MM.1S (cell line): ENCODE measurements around the gene MINK1.

Experiments
- DNase-seq: peaks from one replicate; pipeline ENCODE4 v3.0.0-alpha.2; 2015
- H2AFZ ChIP-seq: fragments of 300-600 bp; sonication (generic); 2 replicates; pipeline ENCODE4 v1.6.0; 2016; ENCODE audit warnings: antibody characterized with exemption, low read length
- H3F3A ChIP-seq: fragments of 300-600 bp; sonication (generic); 2 replicates; pipeline ENCODE4 v1.6.1; 2016; ENCODE audit warnings: mild to moderate bottlenecking, antibody characterized with exemption, low read length, moderate library complexity, mixed read lengths; ENCODE audit not compliant: insufficient read depth
- H3K27ac ChIP-seq: fragments of 300-600 bp; sonication (generic); 2 replicates; pipeline ENCODE4 v1.5.1; 2016; ENCODE audit warnings: mild to moderate bottlenecking, low read length
- H3K27me3 ChIP-seq: fragments of 300-600 bp; sonication (generic); replicated peaks from 2 replicates; pipeline ENCODE4 v1.6.0; 2016; ENCODE audit warnings: low read length; ENCODE audit not compliant: insufficient read depth
- H3K36me3 ChIP-seq: fragments of 300-600 bp; sonication (generic); replicated peaks from 2 replicates; pipeline ENCODE4 v1.6.1; 2016; ENCODE audit warnings: mild to moderate bottlenecking, low read length, mixed read lengths; ENCODE audit not compliant: insufficient read depth
- H3K4me1 ChIP-seq: fragments of 300-600 bp; sonication (generic); 2 replicates; pipeline ENCODE4 v1.6.1; 2016; ENCODE audit warnings: low read length, mixed read lengths
- H3K4me2 ChIP-seq: fragments of 300-600 bp; sonication (generic); 2 replicates; pipeline ENCODE4 v1.6.0; 2016; ENCODE audit warnings: low read depth, low read length
- H3K4me3 ChIP-seq: fragments of 300-600 bp; sonication (generic); 2 replicates; pipeline ENCODE4 v1.5.1; 2016; ENCODE audit warnings: low read length, mixed read lengths
- H3K79me2 ChIP-seq: fragments of 300-600 bp; sonication (generic); 2 replicates; pipeline ENCODE4 v1.6.1; 2016; ENCODE audit warnings: mixed run types, low read length, mixed read lengths
- H3K9ac ChIP-seq: fragments of 300-600 bp; sonication (generic); 2 replicates; pipeline ENCODE4 v1.6.1; 2016; ENCODE audit warnings: low read length, mixed read lengths
- H3K9me2 ChIP-seq: fragments of 300-600 bp; sonication (generic); replicated peaks from 2 replicates; pipeline ENCODE4 v1.6.1; 2016; ENCODE audit warnings: mild to moderate bottlenecking, low read length, mixed read lengths; ENCODE audit not compliant: insufficient read depth
- H3K9me3 ChIP-seq: fragments of 300-600 bp; sonication (generic); replicated peaks from 2 replicates; pipeline ENCODE4 v1.6.1; 2016; ENCODE audit warnings: mild to moderate bottlenecking, low read length, mixed read lengths; ENCODE audit not compliant: insufficient read depth
- H4K20me1 ChIP-seq: fragments of 300-600 bp; sonication (generic); 2 replicates; pipeline ENCODE4 v1.6.1; 2016; ENCODE audit warnings: mild to moderate bottlenecking, low read length, moderate library complexity, mixed read lengths; ENCODE audit not compliant: insufficient read depth
- EZH2 ChIP-seq: fragments of 300-600 bp; sonication (generic); optimal IDR thresholded peaks from 2 replicates; pipeline ENCODE3; 2017; ENCODE audit warnings: low read depth, mild to moderate bottlenecking, antibody characterized with exemption, low read length, mixed read lengths
- EZH2phosphoT487 ChIP-seq: fragments of 300-600 bp; sonication (generic); IDR thresholded peaks from 2 replicates; pipeline ENCODE4 v1.6.1; 2018; ENCODE audit warnings: antibody characterized with exemption, low read length
- TF ChIP-seq, protein P1 (sequence below): fragments of 300-600 bp; sonication (generic); IDR thresholded peaks from 2 replicates; pipeline ENCODE4 v1.5.1; 2016; ENCODE audit warnings: antibody characterized with exemption, low read length, mixed read lengths

Gene MINK1

DNA sequence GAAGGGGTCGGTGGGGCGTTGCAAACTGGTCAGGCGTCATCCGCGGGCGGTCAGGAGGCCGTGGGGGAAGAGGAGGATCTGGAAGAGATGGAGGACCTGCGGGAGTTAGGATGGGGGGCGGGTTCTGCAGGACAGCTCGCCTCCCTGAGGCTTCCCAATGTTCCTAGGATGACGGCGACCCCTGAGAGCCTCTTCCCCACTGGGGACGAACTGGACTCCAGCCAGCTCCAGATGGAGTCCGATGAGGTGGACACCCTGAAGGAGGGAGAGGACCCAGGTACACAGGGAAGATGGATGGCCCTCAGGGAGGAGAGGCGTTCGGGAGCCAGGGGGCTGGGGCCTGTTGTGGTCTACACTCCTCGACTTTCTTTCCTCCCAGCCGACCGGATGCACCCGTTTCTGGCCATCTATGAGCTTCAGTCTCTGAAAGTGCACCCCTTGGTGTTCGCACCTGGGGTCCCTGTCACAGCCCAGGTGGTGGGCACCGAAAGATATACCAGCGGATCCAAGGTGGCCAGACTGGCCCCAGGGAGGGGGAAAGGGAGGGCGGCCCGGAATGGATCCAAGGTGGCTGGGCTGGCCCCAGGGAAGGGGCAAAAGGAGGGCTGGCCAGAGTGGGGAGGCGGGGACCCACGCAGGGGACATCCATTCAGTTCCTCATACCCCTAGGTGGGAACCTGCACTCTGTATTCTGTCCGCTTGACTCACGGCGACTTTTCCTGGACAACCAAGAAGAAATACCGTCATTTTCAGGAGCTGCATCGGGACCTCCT, 25.3 kb upstream of the MINK1 start:
- Histone ChIP-seq H3K27me3 (no peaks in the 10 kb centered on the region), H3K4me2 (peak overlapping the region; percentile 86), H3K36me3 (no peaks in the 10 kb centered on the region), H4K20me1 (no peaks in the 10 kb centered on the region), H3K4me1 (no peaks in the 10 kb centered on the region), H3K9me3 (no peaks in the 10 kb centered on the region), H3F3A (no peaks in the 10 kb centered on the region; the same call in 1 of the 2 replicates), H3K27ac (no peak overlapping the region), H3K79me2 (no peaks in the 10 kb centered on the region), H3K4me3 (peak overlapping the region; percentile 76), H3K9ac (peak overlapping the region; percentile 72; the same call in 1 of the 2 replicates), H2AFZ (peak overlapping the region; percentile 89; the same call in 1 of the 2 replicates), H3K9me2 (no peaks in the 10 kb centered on the region)
- TF ChIP-seq EZH2 (no peak), EZH2phosphoT487 (no peak)
- TF ChIP-seq, protein P1, sequence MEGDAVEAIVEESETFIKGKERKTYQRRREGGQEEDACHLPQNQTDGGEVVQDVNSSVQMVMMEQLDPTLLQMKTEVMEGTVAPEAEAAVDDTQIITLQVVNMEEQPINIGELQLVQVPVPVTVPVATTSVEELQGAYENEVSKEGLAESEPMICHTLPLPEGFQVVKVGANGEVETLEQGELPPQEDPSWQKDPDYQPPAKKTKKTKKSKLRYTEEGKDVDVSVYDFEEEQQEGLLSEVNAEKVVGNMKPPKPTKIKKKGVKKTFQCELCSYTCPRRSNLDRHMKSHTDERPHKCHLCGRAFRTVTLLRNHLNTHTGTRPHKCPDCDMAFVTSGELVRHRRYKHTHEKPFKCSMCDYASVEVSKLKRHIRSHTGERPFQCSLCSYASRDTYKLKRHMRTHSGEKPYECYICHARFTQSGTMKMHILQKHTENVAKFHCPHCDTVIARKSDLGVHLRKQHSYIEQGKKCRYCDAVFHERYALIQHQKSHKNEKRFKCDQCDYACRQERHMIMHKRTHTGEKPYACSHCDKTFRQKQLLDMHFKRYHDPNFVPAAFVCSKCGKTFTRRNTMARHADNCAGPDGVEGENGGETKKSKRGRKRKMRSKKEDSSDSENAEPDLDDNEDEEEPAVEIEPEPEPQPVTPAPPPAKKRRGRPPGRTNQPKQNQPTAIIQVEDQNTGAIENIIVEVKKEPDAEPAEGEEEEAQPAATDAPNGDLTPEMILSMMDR: no peak
- no peak for DNase-seq

DNA sequence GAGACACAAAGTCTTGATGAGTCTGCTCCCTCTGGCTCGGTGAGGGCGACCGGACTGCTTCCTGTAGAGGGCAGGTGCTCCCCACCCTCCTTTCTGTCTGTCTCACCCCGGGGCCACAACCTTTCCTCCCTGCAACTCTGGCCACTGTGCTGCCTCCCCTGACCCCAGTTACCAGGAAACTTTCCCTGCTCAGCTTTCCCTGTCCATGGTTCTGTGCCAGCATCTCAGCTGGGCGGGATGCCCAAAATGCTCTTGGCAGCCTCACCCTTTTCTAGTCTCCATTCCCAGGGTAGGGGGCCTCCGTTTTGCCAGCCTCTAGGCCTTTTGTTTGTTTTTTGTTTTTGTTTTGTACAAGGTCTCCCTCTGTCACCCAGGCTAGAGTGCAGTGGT, 24.8 kb upstream of the MINK1 start:
- H3F3A ChIP-seq: no peaks in the 10 kb centered on the region; the same call in 1 of the 2 replicates
- no peaks in the 10 kb centered on the region for H3K9me2 ChIP-seq
- no peaks in the 10 kb centered on the region for H3K4me1 ChIP-seq
- H3K4me2 ChIP-seq: no peak overlapping the region
- no peak overlapping the region for H2AFZ ChIP-seq
- H3K27ac ChIP-seq: no peak overlapping the region
- no peak overlapping the region for H3K4me3 ChIP-seq
- no peaks in the 10 kb centered on the region for H3K36me3 ChIP-seq
- H3K79me2 ChIP-seq: no peaks in the 10 kb centered on the region
- no peaks in the 10 kb centered on the region for H4K20me1 ChIP-seq
- TF ChIP-seq, protein P1: no peak
- no peak for TF ChIP-seq EZH2
- H3K9me3 ChIP-seq: no peaks in the 10 kb centered on the region
- no peaks in the 10 kb centered on the region for H3K27me3 ChIP-seq
- H3K9ac ChIP-seq: no peak overlapping the region
- no peak for DNase-seq

DNA sequence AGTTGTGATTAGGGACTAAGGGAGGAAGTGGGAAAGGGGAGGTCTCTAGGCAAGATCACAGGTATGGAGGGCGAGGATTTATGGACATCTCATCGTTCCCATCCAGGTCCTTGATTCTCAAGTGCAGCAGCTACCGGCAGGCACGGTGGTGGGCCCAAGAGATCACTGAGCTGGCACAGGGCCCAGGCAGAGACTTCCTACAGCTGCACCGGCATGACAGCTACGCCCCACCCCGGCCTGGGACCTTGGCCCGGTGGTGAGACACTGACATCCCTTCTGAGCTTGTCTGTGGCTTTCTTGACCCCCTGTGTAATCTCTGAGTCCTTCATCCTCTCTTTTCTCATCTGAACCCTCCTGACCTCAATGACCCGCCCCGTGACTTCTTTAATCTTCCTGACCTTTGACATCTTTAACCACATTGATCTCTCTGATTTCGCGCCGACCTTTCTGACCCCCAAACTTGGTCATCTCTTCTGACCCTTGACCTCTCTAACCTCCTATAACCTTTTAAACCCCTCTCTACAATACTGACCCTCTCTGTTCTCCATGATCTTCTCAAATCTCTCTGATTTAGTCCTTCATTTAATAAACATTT, 22.3 kb upstream of the MINK1 start:
- no peaks in the 10 kb centered on the region for H3K4me1 ChIP-seq
- no peak overlapping the region for H2AFZ ChIP-seq
- H3K27me3 ChIP-seq: no peaks in the 10 kb centered on the region
- no peak overlapping the region for H3K4me3 ChIP-seq
- TF ChIP-seq EZH2 (no peak), EZH2phosphoT487 (no peak)
- H3K36me3 ChIP-seq: no peaks in the 10 kb centered on the region
- H3K79me2 ChIP-seq: no peaks in the 10 kb centered on the region
- H3F3A ChIP-seq: no peaks in the 10 kb centered on the region; the same call in 1 of the 2 replicates
- no peaks in the 10 kb centered on the region for H3K9me3 ChIP-seq
- no peaks in the 10 kb centered on the region for H3K9me2 ChIP-seq
- no peak overlapping the region for H3K27ac ChIP-seq
- no peaks in the 10 kb centered on the region for H4K20me1 ChIP-seq
- no peak overlapping the region for H3K4me2 ChIP-seq
- DNase-seq: no peak
- H3K9ac ChIP-seq: no peak overlapping the region

DNA sequence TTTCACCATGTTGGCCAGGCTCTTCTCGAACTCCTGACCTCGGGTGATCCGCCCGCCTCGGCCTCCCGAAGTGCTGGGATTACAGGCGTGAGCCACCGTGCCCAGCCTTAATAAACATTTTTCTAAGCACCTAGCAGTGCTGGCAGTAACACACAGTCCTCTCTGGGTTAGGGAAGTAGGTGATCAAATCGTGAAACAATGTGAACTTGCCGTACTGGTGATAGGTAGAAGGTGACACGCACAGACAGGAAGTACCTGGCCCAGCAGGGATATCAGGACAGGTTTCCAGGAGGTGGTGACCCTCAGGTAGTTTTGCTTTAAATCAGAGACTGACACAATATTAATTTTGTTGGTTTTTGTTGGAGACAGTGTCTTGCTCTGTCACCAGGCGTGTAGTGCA, 21.7 kb upstream of the MINK1 start:
- H3K4me2 ChIP-seq: no peak overlapping the region
- no peak overlapping the region for H3K27ac ChIP-seq
- no peaks in the 10 kb centered on the region for H3K9me3 ChIP-seq
- no peaks in the 10 kb centered on the region for H3K36me3 ChIP-seq
- no peaks in the 10 kb centered on the region for H3K9me2 ChIP-seq
- H3K27me3 ChIP-seq: no peaks in the 10 kb centered on the region
- DNase-seq: no peak
- no peaks in the 10 kb centered on the region for H3K79me2 ChIP-seq
- no peak overlapping the region for H2AFZ ChIP-seq
- H3K4me1 ChIP-seq: no peaks in the 10 kb centered on the region
- no peaks in the 10 kb centered on the region for H3F3A ChIP-seq
- TF ChIP-seq, protein P1: no peak
- TF ChIP-seq EZH2phosphoT487 (no peak), EZH2 (no peak)
- no peak overlapping the region for H3K9ac ChIP-seq
- no peak overlapping the region for H3K4me3 ChIP-seq
- H4K20me1 ChIP-seq: no peaks in the 10 kb centered on the region
